Keratinocyte (primary cell): ENCODE data around the gene RABL6. TPM values are rescaled to one million over a fixed set of nuclear protein-coding genes. Genes with fewer than 3 reads are reported as not detected.

Source experiments
- DNase-seq: peaks from one replicate; pipeline ENCODE4 v3.0.0-alpha.2; 2011; ENCODE audit warnings: low read depth, missing footprints, low spot score
- FAIRE-seq: peaks from 2 replicates; lab custom pipeline; 2011; peaks lifted over from hg19 to GRCh38; lab: Jason Lieb, UNC
- H2AFZ ChIP-seq: 2 replicates; pipeline ENCODE4 v1.6.0; 2012; ENCODE audit warnings: low read length, control low read depth, inconsistent platforms; ENCODE audit not compliant: control insufficient read depth
- H3K27ac ChIP-seq: 2 replicates; pipeline ENCODE4 v1.5.1; 2011; ENCODE audit warnings: low read length; ENCODE audit not compliant: control insufficient read depth, insufficient read depth
- H3K27me3 ChIP-seq: 3 replicates; pipeline ENCODE4 v1.6.0; 2011; ENCODE audit warnings: low read length; ENCODE audit not compliant: control insufficient read depth, insufficient read depth; ENCODE audit errors: extremely low read depth
- H3K36me3 ChIP-seq, 2 experiments: 2 replicates in 1 of 2; 3 replicates in 1 of 2; pipeline ENCODE4 v1.5.1; 2011; ENCODE audit warnings: low read length in 2 of 2, mild to moderate bottlenecking in 1 of 2; ENCODE audit not compliant: control insufficient read depth in 2 of 2, insufficient read depth in 2 of 2; ENCODE audit errors: extremely low read depth in 1 of 2
- H3K4me1 ChIP-seq: 3 replicates; pipeline ENCODE4 v1.5.1; 2011; ENCODE audit warnings: low read length; ENCODE audit not compliant: control insufficient read depth, insufficient read depth; ENCODE audit errors: extremely low read depth
- H3K4me2 ChIP-seq: 3 replicates; pipeline ENCODE4 v1.6.0; 2011; ENCODE audit warnings: low read depth, low read length; ENCODE audit not compliant: control insufficient read depth, insufficient read depth; ENCODE audit errors: extremely low read depth
- H3K4me3 ChIP-seq, 3 experiments: fragments of 200-600 bp in 1 of 3; sonication (generic) in 1 of 3; 2 replicates in 2 of 3; 3 replicates in 1 of 3; pipeline ENCODE4 v1.5.1; 2011 to 2016; ENCODE audit warnings: low read length in 3 of 3, mild to moderate bottlenecking in 3 of 3, control low read depth in 2 of 3, inconsistent platforms in 1 of 3, low read depth in 1 of 3, mixed read lengths in 1 of 3, mixed run types in 1 of 3, moderate library complexity in 1 of 3; ENCODE audit not compliant: control insufficient read depth in 2 of 3, insufficient read depth in 2 of 3; ENCODE audit errors: extremely low read depth in 1 of 3
- H3K79me2 ChIP-seq: 2 replicates; pipeline ENCODE4 v1.6.0; 2012; ENCODE audit warnings: low read length; ENCODE audit not compliant: control insufficient read depth, insufficient read depth
- H3K9ac ChIP-seq: 3 replicates; pipeline ENCODE4 v1.6.0; 2011; ENCODE audit warnings: low read length; ENCODE audit not compliant: control insufficient read depth, insufficient read depth; ENCODE audit errors: extremely low read depth
- H3K9me1 ChIP-seq: 3 replicates; pipeline ENCODE4 v1.6.0; 2011; ENCODE audit warnings: low read length; ENCODE audit not compliant: control insufficient read depth, insufficient read depth; ENCODE audit errors: extremely low read depth
- H3K9me3 ChIP-seq: 2 replicates; pipeline ENCODE4 v1.5.1; 2012; ENCODE audit warnings: low read depth, low read length; ENCODE audit not compliant: control insufficient read depth
- H4K20me1 ChIP-seq: 3 replicates; pipeline ENCODE4 v1.6.0; 2011; ENCODE audit warnings: low read length; ENCODE audit not compliant: control insufficient read depth, insufficient read depth; ENCODE audit errors: extremely low read depth
- CTCF ChIP-seq, 3 experiments: IDR thresholded peaks in 1 of 3; conservative IDR thresholded peaks in 1 of 3; optimal IDR thresholded peaks in 1 of 3; 2 replicates in 2 of 3; 3 replicates in 1 of 3; pipeline versions ENCODE3 to v1.5.1; 2011; ENCODE audit warnings: low read length in 3 of 3, mild to moderate bottlenecking in 3 of 3, moderate library complexity in 2 of 3, control low read depth in 1 of 3, inconsistent platforms in 1 of 3; ENCODE audit not compliant: insufficient read depth in 2 of 3; ENCODE audit errors: extremely low read depth in 1 of 3
- EZH2 ChIP-seq: IDR thresholded peaks from one replicate; pipeline ENCODE4 v1.6.1; 2012; ENCODE audit warnings: inconsistent platforms, mild to moderate bottlenecking, low read length, moderate library complexity
- dilution Hi-C: fragments of 300-500 bp; cut with MboI; formaldehyde crosslinking; loops from one replicate; pipeline ENCODE4 v1.7.0; 2020; ENCODE audit warnings: low sequenced_read_pairs; ENCODE audit not compliant: extremely low pct_ligation_motif_present
- polyA plus RNA-seq, 5 experiments: library from polyadenylated mRNA; depleted of rRNA in 3 of 5; stranded (reverse) in 3 of 5; stranded (forward) in 1 of 5; unstranded in 1 of 5; fragments of >200 nt; gene quantifications; 1 replicate in 1 of 5; 2 replicates in 3 of 5; 3 replicates in 1 of 5; pipeline versions ENCODE4 v1.2.1 to v1.2.3, GENCODE V29; 2011 to 2012; ENCODE audit warnings: missing spikeins in 2 of 5, low read depth in 1 of 5, low replicate concordance in 1 of 5

The RABL6 gene
- polyA plus RNA-seq, 1 donor (not counting 4 experiments of a cell fraction or from before 2014, with no cell fraction given) = 46.3 TPM

GRCh38 chr9:136838314-136839228 lies 30.8 kb downstream of the RABL6 start:
- Histone ChIP-seq H3K36me3 (peaks cover 0 to 12% of the 10 kb centered on the region in 2 experiments), H3K9ac (no peak overlapping the region), H3K9me3 (no peaks in the 10 kb centered on the region), H4K20me1 (no peaks in the 10 kb centered on the region), H3K4me3 (no peak overlapping the region), H3K79me2 (no peaks in the 10 kb centered on the region), H3K4me2 (no peak overlapping the region), H3K27ac (no peak overlapping the region), H2AFZ (no peak overlapping the region), H3K27me3 (no peaks in the 10 kb centered on the region), H3K4me1 (peaks cover 9% of the 10 kb centered on the region), H3K9me1 (no peaks in the 10 kb centered on the region)
- dilution Hi-C loops = no loop called here
- no peak for FAIRE-seq
- no peak for DNase-seq
- TF ChIP-seq EZH2 = no peak
- TF ChIP-seq CTCF (optimal IDR thresholded peaks at IDR 0.05 in 1 of 3, IDR thresholded peaks at IDR 0.05 in 1 of 3, conservative IDR thresholded peaks at IDR 0.05 in 1 of 3; ENCODE audit: extremely low read depth in 1 of 3, insufficient read depth in 2 of 3, low read length in 3 of 3) = no peak

- DNase-seq = no peak
- no peak overlapping the region for H3K4me2 ChIP-seq
- FAIRE-seq = no peak
- peaks cover 0 to 12% of the 10 kb centered on the region in 2 experiments for H3K36me3 ChIP-seq
- H3K4me3 ChIP-seq = no peak overlapping the region
- peaks cover 9% of the 10 kb centered on the region for H3K4me1 ChIP-seq
- H3K79me2 ChIP-seq = no peaks in the 10 kb centered on the region
- dilution Hi-C loops = no loop called here
- no peaks in the 10 kb centered on the region for H4K20me1 ChIP-seq
- H3K9me1 ChIP-seq = no peaks in the 10 kb centered on the region
- no peak overlapping the region for H3K27ac ChIP-seq
- no peak overlapping the region for H2AFZ ChIP-seq
- no peak overlapping the region for H3K9ac ChIP-seq
- TF ChIP-seq CTCF (optimal IDR thresholded peaks at IDR 0.05 in 1 of 3, IDR thresholded peaks at IDR 0.05 in 1 of 3, conservative IDR thresholded peaks at IDR 0.05 in 1 of 3; ENCODE audit: extremely low read depth in 1 of 3, insufficient read depth in 2 of 3, low read length in 3 of 3) = no peak
- TF ChIP-seq EZH2 = no peak
- no peaks in the 10 kb centered on the region for H3K9me3 ChIP-seq
- peaks cover 7% of the 10 kb centered on the region for H3K27me3 ChIP-seq
Observed at GRCh38 chr9:136839229-136840139, 31.7 kb downstream of the RABL6 start.
